Endothelial cell of umbilical vein (primary cell): ENCODE measurements around the gene TLE1. TPM values are rescaled to one million over a fixed set of nuclear protein-coding genes. Genes with fewer than 3 reads are reported as not detected.

Source experiments
- BruUV-seq: library from RNA; stranded (reverse); fragments of 400-500 nt; replicated peaks from 2 replicates; lab custom pipeline; 2021; lab: Mats Ljungman, UMichigan
- CTCF ChIA-PET: fragments of 300-600, 350-600 bp; sonication (Branson Sonifier 250); formaldehyde crosslinking; loops from one replicate; lab custom pipeline; 2021; ENCODE audit warnings: antibody characterized with exemption, inconsistent platforms; lab: Charles Lee
- POLR2A ChIA-PET: fragments of 300-600, 350-600 bp; sonication (Branson Sonifier 250); formaldehyde crosslinking; loops from one replicate; lab custom pipeline; 2021; ENCODE audit warnings: antibody characterized with exemption, inconsistent platforms; lab: Charles Lee
- DNase-seq: peaks from one replicate; pipeline ENCODE4 v3.0.0-alpha.2; 2011; ENCODE audit warnings: low read depth, low spot score
- FAIRE-seq: peaks from 2 replicates; lab custom pipeline; 2011; peaks lifted over from hg19 to GRCh38; lab: Jason Lieb, UNC
- H2AFZ ChIP-seq: 2 replicates; pipeline ENCODE4 v1.6.0; 2012; ENCODE audit warnings: low read depth, low read length, control low read depth, inconsistent platforms
- H3K27ac ChIP-seq: 2 replicates; pipeline ENCODE4 v1.5.1; 2011; ENCODE audit warnings: low read depth, mild to moderate bottlenecking, control low read depth, low read length, moderate library complexity; ENCODE audit not compliant: insufficient read depth
- H3K27me3 ChIP-seq, 2 experiments: 2 replicates each; pipeline versions ENCODE4 v1.6.0 to v1.6.1; 2011; ENCODE audit warnings: low read length in 2 of 2, mixed read lengths in 1 of 2; ENCODE audit not compliant: control insufficient read depth in 2 of 2, insufficient read depth in 2 of 2
- H3K36me3 ChIP-seq, 2 experiments: 2 replicates in 1 of 2; 3 replicates in 1 of 2; pipeline ENCODE4 v1.5.1; 2011; ENCODE audit warnings: low read length in 2 of 2, mild to moderate bottlenecking in 1 of 2, moderate library complexity in 1 of 2; ENCODE audit not compliant: control insufficient read depth in 2 of 2, insufficient read depth in 2 of 2; ENCODE audit errors: extremely low read depth in 1 of 2
- H3K4me1 ChIP-seq: 3 replicates; pipeline ENCODE4 v1.5.1; 2011; ENCODE audit warnings: mild to moderate bottlenecking, low read length; ENCODE audit not compliant: control insufficient read depth, insufficient read depth; ENCODE audit errors: extremely low read depth
- H3K4me2 ChIP-seq: 2 replicates; pipeline ENCODE4 v1.6.1; 2011; ENCODE audit warnings: low read length, control low read depth, mixed read lengths; ENCODE audit not compliant: insufficient read depth
- H3K4me3 ChIP-seq, 3 experiments: fragments of 200-600 bp in 1 of 3; sonication (generic), shearing (Covaris generic) in 1 of 3; replicated peaks in 1 of 3; 2 replicates each; pipeline ENCODE4 v1.5.1; 2011 to 2016; ENCODE audit warnings: control low read depth in 3 of 3, low read length in 3 of 3, mild to moderate bottlenecking in 2 of 3, inconsistent platforms in 1 of 3, low read depth in 1 of 3, moderate library complexity in 1 of 3; ENCODE audit not compliant: insufficient read depth in 1 of 3
- H3K79me2 ChIP-seq: 2 replicates; pipeline ENCODE4 v1.6.0; 2012; ENCODE audit warnings: low read length, inconsistent platforms; ENCODE audit not compliant: control insufficient read depth, insufficient read depth
- H3K9ac ChIP-seq: replicated peaks from 2 replicates; pipeline ENCODE3; 2011; ENCODE audit warnings: low read length, control low read depth; ENCODE audit not compliant: insufficient read depth; ENCODE audit errors: extremely low read depth
- H3K9me1 ChIP-seq: replicated peaks from 3 replicates; pipeline ENCODE4 v1.6.0; 2011; ENCODE audit warnings: mild to moderate bottlenecking, low read length; ENCODE audit not compliant: control insufficient read depth, insufficient read depth; ENCODE audit errors: extremely low read depth
- H3K9me3 ChIP-seq: replicated peaks from 2 replicates; pipeline ENCODE4 v1.5.1; 2012; ENCODE audit warnings: low read length, inconsistent platforms; ENCODE audit not compliant: control insufficient read depth, insufficient read depth
- H4K20me1 ChIP-seq: replicated peaks from 2 replicates; pipeline ENCODE3; 2011; ENCODE audit warnings: mild to moderate bottlenecking, low read length; ENCODE audit not compliant: control insufficient read depth, insufficient read depth; ENCODE audit errors: extremely low read depth
- CTCF ChIP-seq, 2 donors: IDR thresholded peaks; 1 replicate in 1 of 2; 2 replicates in 1 of 2; pipeline ENCODE4 v1.5.1; 2011; ENCODE audit warnings: low read length in 2 of 2, mild to moderate bottlenecking in 2 of 2, moderate library complexity in 2 of 2, control low read depth in 1 of 2, inconsistent platforms in 1 of 2, low read depth in 1 of 2; ENCODE audit not compliant: insufficient read depth in 1 of 2; ENCODE audit errors: extremely low read depth in 1 of 2
- EZH2 ChIP-seq: IDR thresholded peaks from 2 replicates; pipeline ENCODE4 v1.6.1; 2012; ENCODE audit warnings: borderline replicate concordance, low read depth, mild to moderate bottlenecking, moderate library complexity, low read length, inconsistent platforms; ENCODE audit not compliant: severe bottlenecking
- FOS ChIP-seq: IDR thresholded peaks from 2 replicates; pipeline ENCODE4 v1.6.1; 2011; ENCODE audit warnings: mild to moderate bottlenecking, low read length, moderate library complexity, borderline replicate concordance; ENCODE audit not compliant: insufficient read depth
- GATA2 ChIP-seq: IDR thresholded peaks from 2 replicates; pipeline ENCODE4 v1.7.0; 2011; ENCODE audit warnings: low read depth, mild to moderate bottlenecking, moderate library complexity, mixed read lengths, low read length; ENCODE audit not compliant: insufficient read length, insufficient read depth
- JUN ChIP-seq: IDR thresholded peaks from 2 replicates; pipeline ENCODE4 v1.6.1; 2011; ENCODE audit warnings: borderline replicate concordance, low read depth; ENCODE audit not compliant: insufficient read length, insufficient read depth
- MAX ChIP-seq: IDR thresholded peaks from 2 replicates; pipeline ENCODE4 v1.6.1; 2011; ENCODE audit not compliant: insufficient read depth, insufficient read length
- MYC ChIP-seq: IDR thresholded peaks from one replicate; pipeline ENCODE4 v1.6.1; 2011; ENCODE audit warnings: mild to moderate bottlenecking, low read depth, low read length
- POLR2A ChIP-seq: IDR thresholded peaks from 2 replicates; pipeline ENCODE4 v1.6.1; 2012; ENCODE audit warnings: low read depth, mild to moderate bottlenecking, control low read depth, low read length
- POLR2AphosphoS5 ChIP-seq: IDR thresholded peaks from 2 replicates; pipeline ENCODE4 v1.6.1; 2012; ENCODE audit warnings: low read depth, mild to moderate bottlenecking, control low read depth, low read length, moderate library complexity; ENCODE audit not compliant: insufficient read depth
- dilution Hi-C: fragments of 300-500 bp; cut with MboI; formaldehyde crosslinking; loops from one replicate; pipeline ENCODE4 v1.15.0; 2019; ENCODE audit warnings: low sequenced_read_pairs; ENCODE audit not compliant: extremely low pct_ligation_motif_present
- intact Hi-C: fragments of 100-400 bp; cut with micrococcal nuclease; formaldehyde crosslinking; loops from one replicate; pipeline ENCODE4 v1.10.0; 2022
- polyA plus RNA-seq, 4 experiments: library from polyadenylated mRNA; depleted of rRNA in 3 of 4; stranded (reverse) in 3 of 4; unstranded in 1 of 4; fragments of >200 nt; gene quantifications; 2 replicates each; pipeline versions ENCODE4 v1.2.1 to v1.2.3, GENCODE V29; 2011 to 2012; ENCODE audit warnings: missing spikeins in 1 of 4
- total RNA-seq: library from RNA; stranded (reverse); gene quantifications from 2 replicates; pipeline ENCODE4 v1.2.3, GENCODE V29; 2021

TLE1 gene
- total and polyA plus RNA-seq, 2 donors (not counting 3 experiments of a cell fraction or from before 2014, with no cell fraction given): 55.0 to 58.2 TPM

DNA sequence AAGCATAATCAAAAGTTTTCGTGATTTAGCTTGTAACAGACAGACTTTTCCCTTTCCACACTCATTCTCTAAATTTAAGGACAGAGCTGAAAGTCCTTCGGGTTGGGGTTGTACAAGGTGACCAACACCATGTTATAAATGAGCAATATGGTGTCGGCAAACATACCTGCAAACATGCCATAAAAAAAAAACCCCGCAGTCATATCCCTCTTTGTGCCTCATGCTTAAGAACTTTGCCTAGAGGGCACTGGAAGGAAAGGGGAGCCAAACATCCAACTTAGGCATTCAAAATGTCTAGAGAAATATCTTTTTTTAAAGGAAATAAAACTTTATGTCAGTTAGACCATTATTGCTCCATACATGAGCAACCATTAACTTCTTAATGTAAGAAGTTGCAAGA is 73.2 kb downstream of the TLE1 start:
- BruUV-seq: no TSS peak
- H3K4me3 ChIP-seq: no peak overlapping the region

More for the DNA sequence above, 73.2 kb downstream of the TLE1 start:
- peaks cover 11% of the 10 kb centered on the region for H3K4me1 ChIP-seq
- H3K36me3 ChIP-seq: peaks cover 19 to 23% of the 10 kb centered on the region in 2 experiments
- H3K27ac ChIP-seq: no peak overlapping the region
- intact Hi-C loops (no loop called here), dilution Hi-C loops (no loop called here)
- ChIA-PET POLR2A (no interaction called here), CTCF (interaction anchor here (0.9 to 1.8 kb wide), 4 partner anchors 13 to 93 kb away, joined by 3 to 5 read pairs (median 4); no protein-coding TSS in a partner anchor)
- no peaks in the 10 kb centered on the region for H3K9me1 ChIP-seq
- TF ChIP-seq CTCF (IDR thresholded peaks at IDR 0.05; ENCODE audit: extremely low read depth in 1 of 2, insufficient read depth in 1 of 2, low read depth in 1 of 2, low read length in 2 of 2) (no peak), GATA2 (no peak), MYC (no peak), POLR2A (no peak), FOS (no peak), POLR2AphosphoS5 (no peak), EZH2 (no peak), JUN (no peak), MAX (no peak)
- DNase-seq (no peak), FAIRE-seq (no peak)
- H3K27me3 ChIP-seq: no peaks in the 10 kb centered on the region
- H3K79me2 ChIP-seq: no peaks in the 10 kb centered on the region
- no peaks in the 10 kb centered on the region for H3K9me3 ChIP-seq
- no peak overlapping the region for H3K4me2 ChIP-seq
- no peak overlapping the region for H3K9ac ChIP-seq
- H2AFZ ChIP-seq: no peak overlapping the region
- no peaks in the 10 kb centered on the region for H4K20me1 ChIP-seq
